Stimulated activated CD4-positive, alpha-beta T cell treated with anti-CD3 and anti-CD28 coated beads, Interleukin-2, amount 100 ng/mL, for 48 hours (primary cell): Measurements from ENCODE around the gene FBLIM1.

Experiments used
- DNase-seq, 2 donors: peaks; one replicate each; pipeline ENCODE4 v3.0.0-alpha.2; 2020

Gene FBLIM1

GRCh38 chr1:15748690-15749398 is 9.8 kb upstream of the FBLIM1 start:
- DNase-seq: no peak

- no peak for DNase-seq
Observed at GRCh38 chr1:15749399-15750291, 8.9 kb upstream of the FBLIM1 start.

- no peak for DNase-seq
Observed at GRCh38 chr1:15750924-15751323, 7.7 kb upstream of the FBLIM1 start.

GRCh38 chr1:15751717-15752116 is 6.9 kb upstream of the FBLIM1 start:
- DNase-seq: no peak

- DNase-seq: no peak
Observed at GRCh38 chr1:15753776-15754175, 4.8 kb upstream of the FBLIM1 start.

GRCh38 chr1:15755021-15755645 is 3.5 kb upstream of the FBLIM1 start:
- no peak for DNase-seq

GRCh38 chr1:15755646-15756040 is 3.0 kb upstream of the FBLIM1 start:
- DNase-seq: no peak

- no peak for DNase-seq
Observed at GRCh38 chr1:15756143-15757015, 2.2 kb upstream of the FBLIM1 start.

- no peak for DNase-seq
Observed at GRCh38 chr1:15757016-15757543, 1.5 kb upstream of the FBLIM1 start.

GRCh38 chr1:15757575-15758342 is 836 bp upstream of the FBLIM1 start:
- DNase-seq: no peak

GRCh38 chr1:15758953-15759661 is 512 bp downstream of the FBLIM1 start:
- DNase-seq: no peak

GRCh38 chr1:15760520-15761211 is 2.1 kb downstream of the FBLIM1 start:
- DNase-seq: no peak

- no peak for DNase-seq
Observed at GRCh38 chr1:15761366-15762128, 3.0 kb downstream of the FBLIM1 start.

GRCh38 chr1:15762546-15762945 is 4.0 kb downstream of the FBLIM1 start:
- DNase-seq: no peak

GRCh38 chr1:15764269-15764764 is 5.7 kb downstream of the FBLIM1 start:
- no peak for DNase-seq

- DNase-seq: no peak
Observed at GRCh38 chr1:15764890-15765289, 6.3 kb downstream of the FBLIM1 start.

- DNase-seq: no peak
Observed at GRCh38 chr1:15765495-15766194, 7.0 kb downstream of the FBLIM1 start.

GRCh38 chr1:15767941-15768340 is 9.3 kb downstream of the FBLIM1 start:
- DNase-seq: no peak

- DNase-seq: no peak
Observed at GRCh38 chr1:15768388-15768787, 9.8 kb downstream of the FBLIM1 start.
